ENCODE results near the gene OR5AC2. TPM values are rescaled to one million over a fixed set of nuclear protein-coding genes. Genes with fewer than 3 reads are reported as not detected.

The OR5AC2 gene
- total RNA-seq, 2 donors from 2014 or later, result not detected

- no peak for DNase-seq (ENCODE audit: low spot score)
- Histone ChIP-seq H3K4me3 (no peak overlapping the region), H3K27me3 (no peaks in the 10 kb centered on the region), H3K4me1 (no peaks in the 10 kb centered on the region), H3K27ac (no peak overlapping the region), H3K36me3 (no peaks in the 10 kb centered on the region), H3K9me3 (no peaks in the 10 kb centered on the region)
- TF ChIP-seq CTCF (IDR thresholded peaks at IDR 0.05), result no peak
These were observed 16.1 kb upstream of the OR5AC2 start for GRCh38 chr3:98070840-98071239.

GRCh38 chr3:98073486-98073885 lies 13.5 kb upstream of the OR5AC2 start:
- no peak for DNase-seq (ENCODE audit: low spot score)
- TF ChIP-seq CTCF (IDR thresholded peaks at IDR 0.05), result no peak
- H3K36me3 ChIP-seq, result no peaks in the 10 kb centered on the region
- H3K27me3 ChIP-seq, result no peaks in the 10 kb centered on the region
- no peak overlapping the region for H3K27ac ChIP-seq
- no peaks in the 10 kb centered on the region for H3K9me3 ChIP-seq
- H3K4me1 ChIP-seq, result no peaks in the 10 kb centered on the region
- no peak overlapping the region for H3K4me3 ChIP-seq

- TF ChIP-seq CTCF (IDR thresholded peaks at IDR 0.05), result no peak
- H3K9me3 ChIP-seq, result no peaks in the 10 kb centered on the region
- H3K4me3 ChIP-seq, result no peak overlapping the region
- H3K27ac ChIP-seq, result no peak overlapping the region
- H3K27me3 ChIP-seq, result no peaks in the 10 kb centered on the region
- DNase-seq (ENCODE audit: low spot score), result no peak
- no peaks in the 10 kb centered on the region for H3K4me1 ChIP-seq
- no peaks in the 10 kb centered on the region for H3K36me3 ChIP-seq
These were observed 8.9 kb downstream of the OR5AC2 start for GRCh38 chr3:98095882-98096281.

DNA sequence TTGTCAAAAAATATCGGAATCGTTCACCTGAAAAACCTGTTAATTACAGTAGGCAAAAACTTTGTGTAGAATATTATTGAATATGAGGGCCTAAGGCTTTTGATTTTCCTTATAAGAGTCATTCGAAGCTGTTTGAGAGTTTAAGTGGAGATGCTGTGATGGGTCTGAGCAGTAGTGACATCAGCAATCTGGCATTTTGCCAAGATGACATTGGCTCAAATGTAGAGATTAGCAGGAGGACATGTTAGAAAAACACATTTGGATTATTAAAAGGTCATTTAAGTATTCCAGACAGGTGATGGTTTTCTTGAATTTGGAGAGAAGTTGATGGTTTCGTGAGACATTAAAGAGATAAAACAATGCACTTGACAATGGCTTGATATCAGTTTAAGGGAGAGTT lies 12.9 kb downstream of the OR5AC2 start:
- TF ChIP-seq CTCF (IDR thresholded peaks at IDR 0.05), result no peak
- DNase-seq (ENCODE audit: low spot score), result no peak
- Histone ChIP-seq H3K27me3 (no peaks in the 10 kb centered on the region), H3K4me3 (no peak overlapping the region), H3K36me3 (no peaks in the 10 kb centered on the region), H3K27ac (no peak overlapping the region), H3K9me3 (no peaks in the 10 kb centered on the region), H3K4me1 (no peaks in the 10 kb centered on the region)

GRCh38 chr3:98108162-98108561 lies 21.2 kb downstream of the OR5AC2 start:
- H3K27me3 ChIP-seq, result no peaks in the 10 kb centered on the region
- no peak overlapping the region for H3K4me3 ChIP-seq
- no peak for TF ChIP-seq CTCF (IDR thresholded peaks at IDR 0.05)
- no peak overlapping the region for H3K27ac ChIP-seq
- no peak for DNase-seq (ENCODE audit: low spot score)
- peaks cover 0 to 24% of the 10 kb centered on the region in 2 donors for H3K9me3 ChIP-seq
- H3K4me1 ChIP-seq, result no peaks in the 10 kb centered on the region
- H3K36me3 ChIP-seq, result no peaks in the 10 kb centered on the region

DNA sequence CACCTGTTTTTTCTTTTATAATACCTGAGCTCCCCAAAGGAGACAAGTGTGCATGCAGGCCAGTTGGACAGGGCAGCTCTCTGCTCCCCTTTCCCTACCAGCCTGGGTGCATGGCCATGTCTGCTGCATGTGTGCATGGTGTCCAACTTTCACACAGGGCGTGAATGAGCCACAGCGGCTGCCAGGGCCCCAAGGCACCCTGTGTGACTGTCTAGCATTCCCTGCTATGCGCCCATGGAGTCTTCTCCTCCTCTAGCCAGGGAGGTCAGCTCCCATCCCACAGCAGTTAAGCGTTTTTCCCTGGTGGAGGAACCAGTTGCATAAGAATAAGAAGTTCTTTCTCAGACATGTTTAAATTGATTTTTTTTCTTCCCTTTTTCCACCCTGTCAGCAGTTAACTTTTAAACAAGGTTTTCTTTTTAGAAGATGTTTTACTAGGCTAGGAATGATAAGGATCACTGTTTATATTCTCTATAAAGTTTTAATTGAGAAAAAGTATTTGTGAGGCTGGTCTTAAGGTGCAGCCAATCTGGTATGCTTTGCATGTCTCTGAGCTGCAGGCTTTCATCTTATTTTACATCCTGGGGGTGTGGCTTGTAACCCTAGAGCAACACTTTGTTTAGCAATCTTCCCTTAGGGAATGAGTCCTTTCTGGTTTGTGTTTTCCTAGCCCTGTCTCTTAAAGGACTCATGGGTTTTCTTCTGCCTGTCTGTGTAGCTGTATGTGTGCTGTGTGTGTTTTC lies 23.0 kb downstream of the OR5AC2 start:
- Histone ChIP-seq H3K9me3 (peaks cover 0 to 24% of the 10 kb centered on the region in 2 donors), H3K27ac (no peak overlapping the region), H3K4me1 (no peaks in the 10 kb centered on the region), H3K36me3 (no peaks in the 10 kb centered on the region), H3K27me3 (no peaks in the 10 kb centered on the region), H3K4me3 (no peak overlapping the region)
- DNase-seq (ENCODE audit: low spot score), result no peak
- TF ChIP-seq CTCF (IDR thresholded peaks at IDR 0.05), result no peak
